HG03108 (cell line): ENCODE results near the gene MAST4.

Experiments
- ATAC-seq: cut with Tn5 transposase; IDR thresholded peaks from one replicate; pipeline ENCODE4 v1.9.1; 2021; ENCODE audit warnings: moderate library complexity; ENCODE audit not compliant: unreplicated experiment

Gene MAST4

DNA sequence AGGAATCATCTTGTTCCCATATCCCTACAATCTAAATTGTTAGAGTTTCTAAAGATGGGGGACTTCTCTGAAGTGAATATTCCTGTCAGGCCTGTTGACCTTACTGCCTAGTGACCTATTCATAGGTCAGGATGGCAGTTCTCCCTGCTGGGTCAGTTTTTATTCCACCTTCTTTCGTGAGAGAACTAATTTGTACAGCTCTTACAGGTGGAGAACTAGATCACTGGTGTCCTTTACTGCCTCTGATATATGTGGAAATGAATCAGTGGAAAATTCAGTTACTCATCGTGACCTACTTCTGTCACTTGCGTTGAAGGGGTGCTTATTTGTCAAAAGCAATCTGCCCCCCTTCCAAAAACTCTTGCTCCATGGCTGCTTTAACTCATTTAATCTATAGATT lies 435.5 kb downstream of the MAST4 start:
- no peak for ATAC-seq

DNA sequence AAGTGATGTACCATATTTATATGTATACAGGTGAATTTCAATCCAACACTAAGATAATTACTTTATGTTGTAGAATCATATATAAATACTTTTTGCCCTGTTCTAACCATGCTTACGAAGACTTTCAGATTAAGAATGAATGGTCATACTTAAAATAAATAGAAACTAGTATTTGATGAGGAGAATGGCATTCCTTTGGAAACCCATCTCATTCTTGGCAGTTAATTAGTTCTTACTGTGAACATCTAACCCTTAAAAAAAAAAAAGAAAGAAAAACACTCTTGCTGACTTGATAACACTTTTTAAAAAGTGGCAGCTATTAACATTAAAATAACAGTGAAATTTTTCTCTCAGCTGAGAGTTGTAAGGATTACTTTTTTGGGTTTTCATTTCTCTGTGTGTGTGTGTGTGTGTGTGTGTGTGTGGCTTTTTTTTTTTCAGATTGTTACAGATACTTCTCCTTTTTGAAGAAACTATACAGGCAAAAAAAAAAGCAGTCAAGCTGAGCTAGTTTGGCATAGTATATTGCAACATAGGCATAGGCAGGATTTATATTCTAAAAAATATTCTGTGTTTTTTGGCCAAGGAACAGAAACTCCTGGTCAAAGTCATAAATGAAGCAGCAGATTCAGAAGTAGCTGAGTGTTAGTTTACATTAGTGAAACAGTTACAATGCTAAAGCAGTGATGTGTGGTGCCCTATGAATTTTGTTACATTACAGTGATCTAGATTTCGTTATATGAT lies 436.9 kb downstream of the MAST4 start:
- no peak for ATAC-seq

DNA sequence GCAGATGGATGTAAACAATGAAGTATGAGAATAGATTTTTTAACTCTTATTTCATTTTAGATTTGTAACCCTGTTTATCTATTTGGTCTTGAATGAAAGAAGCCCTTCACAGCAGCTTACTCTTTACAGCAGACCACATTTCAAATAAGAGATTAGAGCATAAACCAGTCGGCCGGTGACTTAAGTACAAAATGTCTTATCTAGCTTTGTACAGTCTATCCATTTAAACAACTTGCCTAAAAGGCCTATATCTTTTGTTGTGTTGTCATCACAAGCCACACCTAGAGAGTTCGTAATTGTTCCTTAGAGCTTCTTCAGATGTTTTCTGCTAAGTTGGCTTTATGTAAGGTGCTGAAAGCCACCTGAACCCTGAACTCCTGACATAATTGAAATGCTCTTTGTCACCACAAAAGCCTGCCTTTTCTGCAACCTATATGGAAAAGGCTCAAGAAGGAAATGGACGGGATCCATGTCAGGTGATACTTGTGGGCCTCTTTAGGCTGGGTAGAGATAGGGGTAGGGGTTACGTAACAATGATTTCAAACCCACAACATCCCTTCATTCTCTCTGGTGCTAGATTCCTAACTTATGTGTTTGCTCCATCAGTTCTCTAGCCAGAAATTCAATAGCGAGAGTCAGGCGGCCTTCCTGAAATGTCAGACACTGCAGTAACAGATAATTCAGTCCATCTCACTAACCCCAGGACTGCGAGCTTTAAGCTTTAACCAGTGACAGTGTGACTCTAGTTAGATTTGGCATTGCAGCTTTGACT lies 437.9 kb downstream of the MAST4 start:
- no peak for ATAC-seq

DNA sequence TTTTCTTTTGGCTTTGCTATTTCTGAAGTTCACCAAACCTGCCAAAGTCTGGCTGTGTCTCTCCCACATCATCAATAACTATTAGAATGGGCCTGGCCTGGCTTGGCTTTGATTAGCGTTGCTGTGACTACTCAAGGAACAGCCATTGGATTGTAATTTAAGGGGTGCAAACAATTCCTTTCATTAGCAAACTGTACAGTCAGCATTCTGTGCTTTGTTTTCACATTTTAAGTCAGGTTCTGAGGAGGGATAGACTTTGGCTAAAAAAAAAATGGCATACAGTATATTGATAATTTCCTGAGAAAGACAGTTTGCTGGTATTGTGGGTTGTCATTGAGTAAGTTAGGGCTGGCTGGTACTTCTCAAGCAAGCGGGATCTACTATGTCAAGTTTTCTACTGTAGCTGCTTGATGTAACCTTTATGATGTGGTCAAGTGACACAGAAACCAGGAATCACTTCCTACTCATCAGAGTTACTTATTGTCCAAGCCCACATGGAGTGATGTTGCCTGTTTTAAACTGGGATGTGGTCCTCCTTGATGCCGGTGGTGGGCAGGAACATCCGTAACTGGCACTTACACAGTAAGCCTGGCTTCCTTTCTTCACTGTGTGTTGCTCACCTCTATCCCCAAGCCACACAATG lies 439.0 kb downstream of the MAST4 start:
- ATAC-seq: no peak

DNA sequence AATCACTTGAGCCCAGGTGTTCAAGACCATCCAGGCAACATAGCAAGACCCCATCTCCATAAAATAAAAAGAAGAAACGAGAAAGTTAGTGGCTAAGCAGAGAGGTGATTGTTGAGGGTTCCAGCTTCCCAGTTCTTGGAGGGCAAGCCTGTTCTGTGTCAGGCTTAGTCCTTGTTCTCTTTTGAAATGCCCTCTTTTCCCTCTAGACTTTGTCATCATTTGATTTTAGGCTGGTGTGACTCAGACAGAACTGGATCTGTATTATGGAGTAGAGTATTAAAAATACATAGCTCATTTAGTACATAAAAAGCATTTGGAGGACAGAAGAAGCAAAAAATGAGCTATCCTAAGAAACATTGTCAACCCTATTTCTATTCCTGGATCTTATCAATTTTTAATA lies 441.0 kb downstream of the MAST4 start:
- ATAC-seq: no peak

DNA sequence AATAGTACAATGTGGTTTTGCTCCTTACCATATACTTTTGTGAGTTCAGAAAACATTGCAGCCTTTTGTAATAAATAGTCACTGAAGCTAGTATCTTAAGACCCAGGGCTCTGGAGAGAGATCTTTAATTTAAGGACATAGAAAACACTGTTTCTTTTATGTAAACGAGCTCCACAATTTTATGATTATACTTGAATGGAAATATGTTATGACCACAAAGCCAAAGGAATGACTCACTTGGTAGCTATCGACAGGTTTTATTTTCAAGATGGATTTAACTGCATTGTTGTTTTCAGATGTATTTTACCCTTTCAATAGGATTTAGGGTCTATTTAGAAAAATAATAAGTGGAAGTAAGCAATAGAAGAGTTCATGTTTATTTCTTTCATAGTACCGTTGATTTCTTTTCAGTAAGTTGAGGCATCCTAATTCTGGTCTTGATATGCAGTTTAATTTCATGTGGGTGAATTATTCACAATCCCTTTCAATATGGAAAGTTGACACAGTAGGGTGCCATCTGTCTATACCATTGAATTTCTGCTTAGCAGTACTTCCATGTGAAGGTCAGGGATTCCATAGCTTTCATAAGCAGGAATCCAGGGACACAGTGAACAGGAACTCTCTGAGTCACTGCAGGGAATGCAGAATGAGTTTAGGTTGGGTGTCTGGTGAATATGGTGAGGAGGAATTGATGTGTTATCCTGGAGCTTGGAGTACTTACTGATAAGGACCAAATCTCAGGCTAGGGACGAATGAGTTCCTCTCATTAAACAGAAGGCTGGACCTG lies 442.8 kb downstream of the MAST4 start:
- ATAC-seq: no peak

DNA sequence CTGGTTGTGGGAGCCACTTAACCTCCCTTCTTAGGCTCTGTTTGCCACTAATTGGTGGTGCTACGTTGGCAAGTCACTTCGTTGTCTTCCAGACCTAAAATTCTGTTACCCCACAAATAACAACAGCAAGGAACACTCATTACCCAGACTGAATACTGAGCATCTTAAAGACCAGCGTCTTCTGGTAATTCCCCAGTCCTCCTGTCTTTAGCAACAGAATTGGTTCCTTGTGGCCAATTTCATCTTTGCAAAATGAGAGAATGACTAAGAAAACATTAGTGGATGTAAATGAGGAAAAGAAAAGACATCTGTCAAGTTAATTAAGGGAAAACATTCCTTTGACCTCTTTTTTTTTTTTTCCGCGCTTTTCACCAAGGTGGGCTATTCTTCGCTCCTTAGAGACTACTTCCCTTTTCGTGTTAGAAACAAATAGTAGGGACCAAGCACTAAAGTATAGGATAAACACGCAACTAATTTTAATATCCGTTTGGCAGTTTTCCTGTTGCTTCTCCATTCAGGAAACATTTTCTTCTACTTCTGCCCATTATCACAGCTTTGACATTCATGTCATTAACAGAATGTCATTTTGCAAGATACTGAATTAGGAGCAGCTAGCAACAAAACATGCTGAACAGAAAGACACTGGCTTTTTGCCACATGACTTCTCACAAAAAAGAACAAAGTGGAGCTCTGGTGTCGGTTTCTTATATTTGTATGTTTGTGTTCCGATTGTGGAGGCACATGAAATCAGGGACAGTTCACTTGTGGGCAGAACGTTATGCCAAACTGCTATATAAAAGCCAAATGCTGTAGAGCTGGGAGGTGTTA lies 446.2 kb downstream of the MAST4 start:
- ATAC-seq: no peak

DNA sequence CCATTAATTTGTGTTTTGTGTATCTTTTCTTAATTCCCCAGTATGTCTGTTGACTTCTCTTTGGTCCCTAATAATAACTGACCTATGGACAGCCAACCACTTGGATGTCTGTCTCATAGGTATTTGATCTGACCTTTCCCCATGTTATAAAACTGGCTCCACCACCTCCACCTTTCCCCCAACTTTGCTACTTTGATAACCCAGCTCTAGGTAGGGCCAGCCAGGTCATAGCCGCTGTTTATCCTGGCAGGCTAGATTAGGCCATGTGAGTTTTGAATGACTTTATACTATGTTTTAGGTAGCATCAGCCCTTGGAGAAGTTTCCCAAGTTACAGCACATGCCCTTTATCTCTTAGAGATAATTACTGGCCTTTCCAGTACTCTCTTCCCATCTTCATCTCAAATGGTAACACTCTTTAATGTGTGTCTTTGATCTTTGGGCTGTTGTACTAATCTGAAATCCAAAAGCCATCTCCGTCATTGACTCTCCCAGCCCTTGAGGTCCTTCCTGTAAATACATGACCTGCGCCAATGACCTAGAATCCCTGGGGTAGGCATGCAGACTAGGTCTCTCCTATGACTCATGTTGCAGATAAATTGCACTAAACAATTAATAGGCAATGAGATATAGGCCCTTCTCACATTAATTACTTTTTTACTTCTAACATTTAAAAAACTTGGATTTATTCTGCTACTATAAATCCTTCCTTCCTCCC lies 447.8 kb downstream of the MAST4 start:
- ATAC-seq: no peak

DNA sequence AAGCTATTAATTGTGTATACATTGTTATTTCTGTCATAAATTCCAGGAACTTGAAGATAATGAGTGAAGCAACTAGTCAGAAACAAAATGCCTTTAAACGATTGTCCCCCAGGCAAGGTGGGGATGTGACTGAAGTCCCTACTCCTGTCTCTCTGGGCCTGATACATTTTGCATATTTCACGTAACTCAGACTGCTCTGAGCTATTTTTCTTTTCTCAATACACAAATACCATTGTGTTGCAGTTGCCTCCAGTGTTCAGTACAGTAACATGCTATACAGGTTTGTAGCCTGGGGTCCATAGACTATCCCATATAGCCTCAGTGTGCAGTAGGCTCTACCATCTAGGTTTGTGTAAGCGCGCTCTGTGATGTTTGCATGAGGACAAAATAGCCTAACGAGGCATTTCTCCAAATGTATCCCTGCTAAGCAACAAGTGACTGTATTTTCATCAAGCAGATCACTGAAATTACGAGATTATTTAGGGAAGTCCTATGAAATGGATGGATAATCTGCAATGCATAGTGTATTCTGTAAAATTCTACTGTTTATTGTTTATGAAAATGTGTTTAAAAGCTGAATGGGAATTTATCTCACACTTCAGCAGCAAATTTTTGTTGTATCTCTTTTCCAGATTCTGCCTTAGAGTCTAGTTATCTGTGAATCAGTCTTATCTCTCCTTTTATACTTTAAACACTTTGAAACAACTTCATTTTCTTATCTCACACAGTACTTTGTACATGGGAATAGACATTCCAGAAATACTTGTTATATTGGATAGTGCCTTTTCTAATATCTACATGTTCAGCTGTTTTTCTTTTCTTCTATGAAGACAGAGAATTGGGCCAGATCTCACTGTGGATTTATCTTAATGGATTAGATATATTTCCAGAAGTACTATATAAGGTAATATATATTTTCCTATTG lies 449.9 kb downstream of the MAST4 start:
- ATAC-seq: no peak

DNA sequence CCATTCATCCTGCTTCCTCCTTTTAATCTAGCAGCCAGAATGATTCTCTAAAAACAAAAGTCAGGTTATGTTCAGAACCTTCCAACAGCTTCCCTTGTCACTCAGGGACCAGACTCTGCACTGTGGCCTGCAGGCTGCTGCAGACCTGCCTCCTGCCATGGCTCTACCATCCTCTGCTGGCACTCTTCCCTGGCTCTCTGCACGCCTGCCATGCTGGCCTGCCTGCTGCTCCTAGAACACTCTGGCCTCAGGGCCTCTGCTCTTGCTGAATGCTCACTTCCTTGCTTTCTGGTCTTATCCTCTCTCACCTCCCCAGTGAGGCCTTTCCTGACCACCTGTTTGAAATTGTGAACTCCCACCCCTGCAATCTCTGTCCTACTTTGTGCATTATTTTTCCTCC lies 451.0 kb downstream of the MAST4 start:
- ATAC-seq: no peak

DNA sequence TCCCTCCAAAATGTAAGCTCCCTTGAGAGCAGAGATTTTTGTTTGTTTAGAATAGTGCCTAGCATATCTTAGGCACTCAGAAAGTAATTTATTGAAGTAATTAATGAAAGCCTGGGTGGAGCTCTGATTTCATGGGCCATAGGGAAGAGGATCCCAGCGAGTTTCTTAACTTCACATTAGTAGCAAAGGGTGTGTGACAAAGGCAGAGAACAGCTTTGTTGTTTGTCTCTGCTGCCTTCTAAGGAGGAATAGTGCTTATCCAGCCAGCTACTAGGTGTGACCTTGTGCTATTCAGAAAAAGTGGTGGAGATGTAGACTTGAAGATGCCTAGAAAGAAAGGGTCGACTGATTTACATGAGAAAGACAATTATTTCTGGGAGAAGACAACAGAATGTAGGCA lies 451.4 kb downstream of the MAST4 start:
- ATAC-seq: no peak

DNA sequence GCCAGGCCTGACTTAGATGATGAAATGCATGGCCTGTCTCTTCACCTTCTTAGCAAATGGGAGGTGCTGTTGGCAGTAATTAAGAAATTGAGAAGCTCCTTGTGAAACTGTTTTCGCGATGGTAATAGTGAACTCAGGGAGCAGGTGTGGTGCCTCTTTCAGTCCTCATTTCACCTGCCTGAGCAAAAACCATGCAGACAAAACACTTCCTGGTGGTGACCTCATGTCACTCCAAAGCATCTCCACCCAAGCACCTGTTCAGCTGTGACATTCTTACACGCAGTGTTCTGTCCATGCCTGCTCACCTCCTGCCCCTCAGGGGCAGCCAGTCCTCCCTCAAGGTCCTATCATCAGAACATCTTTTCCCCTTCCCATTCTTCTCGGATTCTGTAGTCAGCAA lies 453.9 kb downstream of the MAST4 start:
- no peak for ATAC-seq

DNA sequence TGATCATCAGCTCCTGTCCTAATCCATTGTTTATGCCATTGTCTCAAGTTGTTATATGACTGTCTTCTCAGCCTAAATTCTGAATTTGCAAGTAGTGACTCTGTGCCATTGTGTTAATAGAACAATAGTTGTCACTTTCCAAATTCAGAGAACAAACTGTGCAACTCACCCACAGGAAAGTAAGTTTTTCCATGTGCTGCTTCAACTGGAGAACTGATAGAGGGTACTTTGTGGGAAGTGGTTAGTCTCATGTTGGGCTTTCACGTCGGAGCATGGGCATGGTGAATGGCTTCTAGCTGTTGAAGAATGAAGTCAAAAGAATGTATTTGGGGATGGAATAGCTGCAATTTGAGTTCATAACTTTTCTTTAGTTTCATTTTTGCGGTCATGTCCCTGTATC lies 454.4 kb downstream of the MAST4 start:
- no peak for ATAC-seq

DNA sequence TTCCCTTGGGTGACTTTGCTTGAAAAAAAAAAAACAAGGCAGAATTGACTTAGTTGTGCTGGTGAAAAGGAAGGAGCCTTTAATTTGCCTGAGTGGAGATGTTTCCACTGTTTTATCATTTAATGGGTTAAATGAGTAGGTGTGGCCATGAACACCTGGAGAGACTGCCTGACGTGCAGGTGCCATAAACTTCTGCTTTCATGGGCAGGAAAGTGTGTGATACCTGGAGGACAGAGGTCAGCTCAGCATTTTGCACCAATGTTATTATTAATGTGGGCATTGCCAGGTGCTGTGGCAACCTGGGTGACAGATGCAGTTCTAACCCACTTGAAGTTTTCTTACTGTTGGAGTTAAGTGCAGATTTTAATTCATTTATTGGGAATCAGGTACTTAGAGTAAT lies 455.0 kb downstream of the MAST4 start:
- ATAC-seq: no peak

DNA sequence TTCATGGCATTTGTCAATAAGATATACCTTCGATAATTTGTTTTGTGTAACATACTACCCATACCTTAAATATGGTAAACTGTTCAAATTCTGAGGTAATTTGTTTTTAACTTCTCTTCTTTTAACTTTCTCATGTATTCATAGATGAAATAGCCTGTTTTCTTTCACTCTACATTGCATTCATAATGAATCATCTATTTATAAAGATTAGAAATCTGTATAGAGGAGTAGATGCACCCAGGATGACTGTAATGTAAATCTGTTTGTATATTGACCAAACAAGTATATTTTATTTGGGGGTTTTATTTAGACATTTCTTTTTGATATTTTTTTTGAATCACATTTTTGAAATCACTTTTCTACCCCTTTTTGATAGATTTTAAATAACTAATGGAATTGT lies 455.8 kb downstream of the MAST4 start:
- no peak for ATAC-seq

DNA sequence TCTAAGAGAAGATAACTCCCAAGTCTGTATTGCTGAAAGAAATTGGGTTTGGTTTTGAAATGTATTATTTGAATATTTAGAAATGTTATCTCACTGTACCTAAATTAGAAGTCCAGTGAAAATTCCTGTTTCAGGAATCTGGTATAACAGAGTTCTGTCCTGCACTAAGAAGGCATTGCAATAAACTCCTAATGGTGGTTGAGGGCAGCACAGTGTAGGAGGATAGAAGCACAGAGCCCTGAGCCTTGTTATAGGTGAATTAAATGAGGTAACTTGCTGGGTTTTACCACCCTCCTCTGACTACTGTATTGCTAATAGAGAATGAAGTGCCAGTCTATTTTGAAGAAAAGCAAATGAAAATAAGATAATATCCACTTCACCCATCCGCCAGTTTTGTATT lies 457.0 kb downstream of the MAST4 start:
- ATAC-seq: no peak

DNA sequence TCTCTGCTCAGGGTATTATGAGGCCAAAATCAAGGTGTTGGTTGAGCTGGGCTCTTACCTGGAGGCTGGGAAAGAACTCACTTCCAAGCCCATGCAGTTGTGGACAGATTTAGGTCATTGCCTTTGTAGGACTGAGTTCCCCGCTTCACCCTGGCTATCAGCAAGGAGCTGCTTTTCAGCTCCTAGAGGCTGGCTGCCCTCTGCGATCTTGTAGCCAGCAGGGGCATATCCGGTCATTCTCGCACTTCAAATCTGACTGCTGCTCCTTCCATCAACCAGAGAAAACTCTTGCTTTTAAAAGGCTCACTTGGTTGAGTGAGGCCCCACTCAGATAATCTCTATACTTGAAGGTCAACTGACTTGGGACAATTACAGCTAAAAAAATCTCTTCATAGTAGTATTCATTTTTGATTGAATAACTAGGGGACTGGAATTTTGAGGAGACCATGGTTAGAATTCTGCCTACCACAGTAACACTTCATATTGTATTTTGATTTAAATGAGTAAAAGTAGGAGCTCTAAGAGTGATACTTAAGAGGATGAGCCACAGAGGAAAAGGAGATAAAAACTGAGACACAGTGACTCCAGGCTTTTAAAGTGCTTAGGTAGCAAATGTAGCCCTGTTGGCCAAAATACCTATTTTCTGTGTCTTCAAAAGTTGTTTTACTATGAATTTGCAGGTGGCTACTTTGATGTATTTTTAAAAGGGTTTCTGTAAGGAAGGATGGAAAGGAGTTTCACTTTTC lies 463.0 kb downstream of the MAST4 start:
- ATAC-seq: no peak
